H9 (cell line): Measurements from ENCODE around the gene IGF2BP2. TPM values are rescaled to one million over a fixed set of nuclear protein-coding genes. Genes with fewer than 3 reads are reported as not detected.

Experiments used
- DNase-seq: peaks from one replicate; pipeline ENCODE4 v3.0.0-alpha.2; 2017
- H2AFZ ChIP-seq: one replicate; pipeline ENCODE4 v1.6.1; 2013; ENCODE audit warnings: mild to moderate bottlenecking, low read length, control low read depth, moderate library complexity
- H2AK5ac ChIP-seq: 2 replicates; pipeline ENCODE4 v1.6.1; 2013; ENCODE audit warnings: low read length, control low read depth, mixed read lengths; ENCODE audit not compliant: insufficient read length
- H2BK120ac ChIP-seq: one replicate; pipeline ENCODE4 v1.6.1; 2013; ENCODE audit warnings: low read depth, mild to moderate bottlenecking, low read length, control low read depth, inconsistent platforms; ENCODE audit not compliant: poor library complexity, severe bottlenecking
- H2BK12ac ChIP-seq: 2 replicates; pipeline ENCODE4 v1.6.1; 2013; ENCODE audit warnings: low read length, control low read depth, mixed read lengths, low read depth; ENCODE audit not compliant: insufficient read length
- H2BK15ac ChIP-seq: 2 replicates; pipeline ENCODE4 v1.6.1; 2013; ENCODE audit warnings: low read depth, low read length, control low read depth
- H2BK20ac ChIP-seq: one replicate; pipeline ENCODE4 v1.6.1; 2013; ENCODE audit warnings: low read depth, mild to moderate bottlenecking, low read length, control low read depth, inconsistent platforms; ENCODE audit not compliant: poor library complexity, severe bottlenecking
- H2BK5ac ChIP-seq: 2 replicates; pipeline ENCODE4 v1.6.1; 2013; ENCODE audit warnings: low read length, control low read depth, mixed read lengths; ENCODE audit not compliant: insufficient read length
- H3K14ac ChIP-seq: 2 replicates; pipeline ENCODE4 v1.6.1; 2013; ENCODE audit warnings: low read length, control low read depth; ENCODE audit not compliant: insufficient read depth
- H3K18ac ChIP-seq: 2 replicates; pipeline ENCODE4 v1.6.1; 2013; ENCODE audit warnings: low read depth, mild to moderate bottlenecking, mixed read lengths, low read length, control low read depth; ENCODE audit not compliant: insufficient read length
- H3K23ac ChIP-seq: 2 replicates; pipeline ENCODE4 v1.6.1; 2013; ENCODE audit warnings: low read length, control low read depth, mixed read lengths, low read depth; ENCODE audit not compliant: insufficient read length
- H3K23me2 ChIP-seq: 2 replicates; pipeline ENCODE4 v1.6.1; 2013; ENCODE audit warnings: low read depth, mild to moderate bottlenecking, mixed read lengths, low read length, control low read depth; ENCODE audit not compliant: insufficient read length, poor library complexity, severe bottlenecking
- H3K27ac ChIP-seq: 2 replicates; pipeline ENCODE4 v1.5.1; 2013; ENCODE audit warnings: low read length, control low read depth, mixed read lengths, low read depth; ENCODE audit not compliant: insufficient read length
- H3K27me3 ChIP-seq: 2 replicates; pipeline ENCODE4 v1.6.1; 2013; ENCODE audit warnings: low read length, control low read depth, inconsistent platforms; ENCODE audit not compliant: insufficient read depth
- H3K4ac ChIP-seq: 2 replicates; pipeline ENCODE4 v1.6.1; 2013; ENCODE audit warnings: low read depth, mild to moderate bottlenecking, control low read depth, inconsistent platforms, low read length, moderate library complexity
- H3K4me1 ChIP-seq: 2 replicates; pipeline ENCODE4 v1.6.1; 2013; ENCODE audit warnings: low read length, control low read depth, inconsistent platforms; ENCODE audit not compliant: insufficient read depth
- H3K4me2 ChIP-seq: 2 replicates; pipeline ENCODE4 v1.6.1; 2013; ENCODE audit warnings: low read length, control low read depth, mixed read lengths; ENCODE audit not compliant: insufficient read length, insufficient read depth
- H3K56ac ChIP-seq: 2 replicates; pipeline ENCODE4 v1.6.1; 2013; ENCODE audit warnings: low read depth, mild to moderate bottlenecking, mixed read lengths, low read length, control low read depth; ENCODE audit not compliant: insufficient read length
- H3K79me1 ChIP-seq: 2 replicates; pipeline ENCODE4 v1.6.1; 2013; ENCODE audit warnings: low read depth, mild to moderate bottlenecking, moderate library complexity, low read length, control low read depth, inconsistent platforms; ENCODE audit not compliant: insufficient read depth, poor library complexity, severe bottlenecking
- H3K79me2 ChIP-seq: 2 replicates; pipeline ENCODE4 v1.6.1; 2013; ENCODE audit warnings: low read length, control low read depth, inconsistent platforms; ENCODE audit not compliant: insufficient read depth
- H3K9ac ChIP-seq: 2 replicates; pipeline ENCODE4 v1.6.1; 2013; ENCODE audit warnings: low read length, control low read depth, mixed read lengths; ENCODE audit not compliant: insufficient read length; ENCODE audit errors: extremely low read depth
- H3K9me3 ChIP-seq: one replicate; pipeline ENCODE4 v1.6.1; 2013; ENCODE audit warnings: low read depth, low read length, inconsistent platforms; ENCODE audit not compliant: control insufficient read depth
- H3T11ph ChIP-seq: one replicate; pipeline ENCODE4 v1.6.1; 2013; ENCODE audit warnings: mild to moderate bottlenecking, low read length, control low read depth, inconsistent platforms
- H4K20me1 ChIP-seq: one replicate; pipeline ENCODE4 v1.6.1; 2013; ENCODE audit not compliant: control insufficient read depth, insufficient read length, insufficient read depth
- H4K5ac ChIP-seq: 2 replicates; pipeline ENCODE4 v1.6.1; 2013; ENCODE audit warnings: low read depth, mild to moderate bottlenecking, mixed read lengths, low read length, control low read depth; ENCODE audit not compliant: insufficient read length
- H4K8ac ChIP-seq: replicated peaks from 2 replicates; pipeline ENCODE4 v1.6.1; 2013; ENCODE audit warnings: low read length, control low read depth, mixed read lengths, low read depth; ENCODE audit not compliant: insufficient read length
- H4K91ac ChIP-seq: 2 replicates; pipeline ENCODE4 v1.6.1; 2013; ENCODE audit warnings: low read depth, mild to moderate bottlenecking, moderate library complexity, mixed read lengths, low read length, control low read depth; ENCODE audit not compliant: insufficient read length
- H3K27ac Mint-ChIP-seq, 3 experiments: 2 replicates in 2 of 3; 3 replicates in 1 of 3; pipeline ENCODE4 v1.8.0; 2020 to 2021; ENCODE audit warnings: mixed read lengths in 3 of 3, mild to moderate bottlenecking in 1 of 3, moderate library complexity in 1 of 3
- H3K27me3 Mint-ChIP-seq: 2 replicates; pipeline ENCODE4 v1.8.0; 2021; ENCODE audit warnings: low read depth, mild to moderate bottlenecking, moderate library complexity, mixed read lengths
- H3K36me3 Mint-ChIP-seq, 3 experiments: 2 replicates in 2 of 3; 3 replicates in 1 of 3; pipeline ENCODE4 v1.8.0; 2020 to 2021; ENCODE audit warnings: low read depth in 3 of 3, mixed read lengths in 3 of 3; ENCODE audit not compliant: insufficient read depth in 1 of 3
- H3K4me1 Mint-ChIP-seq, 2 experiments: 2 replicates each; pipeline ENCODE4 v1.8.0; 2020; ENCODE audit warnings: mixed read lengths in 2 of 2
- H3K4me3 Mint-ChIP-seq, 2 experiments: 2 replicates in 1 of 2; 3 replicates in 1 of 2; pipeline ENCODE4 v1.8.0; 2020 to 2021; ENCODE audit warnings: mild to moderate bottlenecking in 2 of 2, mixed read lengths in 2 of 2, moderate library complexity in 1 of 2
- H3K9me3 Mint-ChIP-seq, 2 experiments: 2 replicates in 1 of 2; 3 replicates in 1 of 2; pipeline ENCODE4 v1.8.0; 2020; ENCODE audit warnings: mild to moderate bottlenecking in 2 of 2, mixed read lengths in 2 of 2, moderate library complexity in 1 of 2
- WGBS: extraction: QIAGEN DNeasy Blood & Tissue Kit; methylation state at CpG from one replicate; pipeline ENCODE4 v1.1.7; 2013; ENCODE audit warnings: missing lambda C conversion rate, low lambda C conversion rate, mixed read lengths; ENCODE audit not compliant: insufficient read length; ENCODE audit errors: extremely low coverage; 5-methylcytosine and 5-hydroxymethylcytosine counted together
- total RNA-seq: library from RNA; stranded (reverse); gene quantifications from 2 replicates; pipeline ENCODE4 v1.2.1, GENCODE V29; 2021
- TF ChIP-seq, protein P1 (sequence below): fragments of 200-600 bp; sonication (generic); conservative IDR thresholded peaks from 3 replicates; pipeline ENCODE4 v1.8.0; 2021; ENCODE audit warnings: antibody characterized with exemption, mild to moderate bottlenecking

The IGF2BP2 gene
- total RNA-seq, 1 experiment from 2014 or later: 130 TPM

DNA sequence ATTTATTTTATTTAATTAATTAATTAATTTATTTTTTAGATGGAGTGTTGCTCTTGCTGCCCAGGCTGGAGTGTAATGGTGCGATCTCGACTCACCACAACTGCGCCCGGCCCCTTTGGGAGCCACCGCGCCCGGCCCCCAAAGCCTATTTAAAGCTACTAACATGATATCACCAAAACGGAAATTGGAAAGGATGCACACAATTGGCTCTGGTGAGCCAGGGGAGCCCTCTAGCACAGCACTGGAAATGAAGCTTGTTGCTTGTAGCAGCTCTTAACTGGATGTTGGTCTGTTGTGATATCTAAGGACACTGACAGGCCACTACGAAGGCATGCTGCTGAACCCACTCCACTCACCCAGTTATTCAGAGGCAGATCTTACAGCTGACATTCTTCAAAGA lies 104.5 kb downstream of the IGF2BP2 start:
- Histone ChIP-seq H3K4me2 (no peak overlapping the region), H3K9me3 (no peaks in the 10 kb centered on the region), H3K4ac (no peak overlapping the region), H3K14ac (no peak overlapping the region), H2AK5ac (no peak overlapping the region), H3K79me2 (peaks cover 21% of the 10 kb centered on the region; the same call in 1 of the 2 replicates), H4K91ac (no peak overlapping the region), H2AFZ (no peak overlapping the region), H3K23ac (no peak overlapping the region), H3K27ac (no peak overlapping the region), H4K5ac (no peak overlapping the region), H3K56ac (no peak overlapping the region), H2BK120ac (no peak overlapping the region), H3K18ac (no peak overlapping the region), H2BK20ac (no peak overlapping the region), H2BK12ac (no peak overlapping the region), H3K79me1 (peaks cover 4% of the 10 kb centered on the region), H3T11ph (no peak overlapping the region), H3K9ac (no peak overlapping the region), H3K27me3 (no peaks in the 10 kb centered on the region), H3K4me1 (peaks cover 36% of the 10 kb centered on the region), H3K23me2 (no peaks in the 10 kb centered on the region), H2BK15ac (no peak overlapping the region), H4K8ac (no peak overlapping the region), H4K20me1 (no peaks in the 10 kb centered on the region), H2BK5ac (no peak overlapping the region)
- H3K9me3 Mint-ChIP-seq: no peaks in the 10 kb centered on the region
- H3K4me1 Mint-ChIP-seq: peaks cover 72% of the 10 kb centered on the region in 2 experiments
- H3K36me3 Mint-ChIP-seq: peaks cover 0 to 3% (median 1%) of the 10 kb centered on the region in 3 experiments; a peak in 2 of 7 replicates
- no CpG with 5 or more reads among the region's 9 CpGs for WGBS
- no peaks in the 10 kb centered on the region for H3K27me3 Mint-ChIP-seq
- no peak overlapping the region for H3K4me3 Mint-ChIP-seq
- no peak for DNase-seq
- no peak overlapping the region for H3K27ac Mint-ChIP-seq
- TF ChIP-seq, protein P1, sequence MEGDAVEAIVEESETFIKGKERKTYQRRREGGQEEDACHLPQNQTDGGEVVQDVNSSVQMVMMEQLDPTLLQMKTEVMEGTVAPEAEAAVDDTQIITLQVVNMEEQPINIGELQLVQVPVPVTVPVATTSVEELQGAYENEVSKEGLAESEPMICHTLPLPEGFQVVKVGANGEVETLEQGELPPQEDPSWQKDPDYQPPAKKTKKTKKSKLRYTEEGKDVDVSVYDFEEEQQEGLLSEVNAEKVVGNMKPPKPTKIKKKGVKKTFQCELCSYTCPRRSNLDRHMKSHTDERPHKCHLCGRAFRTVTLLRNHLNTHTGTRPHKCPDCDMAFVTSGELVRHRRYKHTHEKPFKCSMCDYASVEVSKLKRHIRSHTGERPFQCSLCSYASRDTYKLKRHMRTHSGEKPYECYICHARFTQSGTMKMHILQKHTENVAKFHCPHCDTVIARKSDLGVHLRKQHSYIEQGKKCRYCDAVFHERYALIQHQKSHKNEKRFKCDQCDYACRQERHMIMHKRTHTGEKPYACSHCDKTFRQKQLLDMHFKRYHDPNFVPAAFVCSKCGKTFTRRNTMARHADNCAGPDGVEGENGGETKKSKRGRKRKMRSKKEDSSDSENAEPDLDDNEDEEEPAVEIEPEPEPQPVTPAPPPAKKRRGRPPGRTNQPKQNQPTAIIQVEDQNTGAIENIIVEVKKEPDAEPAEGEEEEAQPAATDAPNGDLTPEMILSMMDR: no peak
